NT2/D1 (cell line): ENCODE data around the gene KIF21B.

ENCODE experiments used
- YY1 ChIP-seq: IDR thresholded peaks from 2 replicates; pipeline ENCODE4 v1.6.1; 2011; ENCODE audit not compliant: insufficient read length, insufficient read depth
- ZNF274 ChIP-seq: IDR thresholded peaks from 2 replicates; pipeline ENCODE4 v1.6.1; 2011; ENCODE audit warnings: mild to moderate bottlenecking, low read depth, low read length

GRCh38 chr1:200992382-200993048 is 31.0 kb downstream of the KIF21B start:
- TF ChIP-seq ZNF274 (no peak), YY1 (no peak)
